ENCODE data around the gene CEP250. TPM values are rescaled to one million over a fixed set of nuclear protein-coding genes. Genes with fewer than 3 reads are reported as not detected.

Gene CEP250
- total and polyA plus RNA-seq, 2 experiments from 2014 or later, result 15.5 to 21.7 TPM

DNA sequence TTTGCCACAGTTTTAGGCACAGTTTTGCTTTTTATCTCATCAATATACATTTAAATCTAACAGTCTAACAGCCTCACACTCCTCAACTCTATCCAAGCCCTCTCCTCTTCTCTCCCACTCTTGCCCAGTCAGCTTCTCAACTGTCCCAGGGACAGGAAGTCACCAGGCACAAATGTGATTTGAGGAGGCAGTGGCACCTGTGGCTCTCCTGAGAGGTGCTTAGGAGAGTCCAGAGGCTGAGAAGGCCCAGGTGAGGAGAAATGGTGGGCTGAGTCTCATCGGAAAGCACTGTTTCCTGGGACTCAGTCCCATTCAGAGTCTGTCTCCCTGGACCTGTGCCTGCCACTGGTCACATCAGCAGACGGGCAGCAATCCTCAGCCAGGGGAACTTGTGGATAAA is 22.1 kb upstream of the CEP250 start:
- in situ Hi-C loops (cut with MboI), result no loop called here
- H3K36me3 ChIP-seq (ENCODE audit: low read depth), result no peaks in the 10 kb centered on the region
- no peak overlapping the region for H3K27ac ChIP-seq
- H3K9ac ChIP-seq, result no peak overlapping the region
- H3K9me3 ChIP-seq (ENCODE audit: low read depth), result no peaks in the 10 kb centered on the region
- H3K4me2 ChIP-seq (ENCODE audit: unreplicated experiment), result no peak overlapping the region
- DNase-seq, result no peak
- H3K27me3 ChIP-seq (replicated peaks; ENCODE audit: insufficient read depth), result no peaks in the 10 kb centered on the region
- peaks cover 7% of the 10 kb centered on the region for H3K4me1 ChIP-seq (ENCODE audit: insufficient read depth)
- H3F3A ChIP-seq (ENCODE audit: insufficient read depth), result no peaks in the 10 kb centered on the region
- 64 to 77% methylated on average over 2 of the region's 2 CpGs for WGBS, 2 experiments (ENCODE audit: low coverage in 1 of 2, low lambda C conversion rate in 2 of 2, missing lambda C conversion rate in 2 of 2)
- no peaks in the 10 kb centered on the region for H3K9me2 ChIP-seq (ENCODE audit: insufficient read depth)
- no peaks in the 10 kb centered on the region for H4K20me1 ChIP-seq (ENCODE audit: insufficient read depth)
- no peaks in the 10 kb centered on the region for H3K79me2 ChIP-seq (ENCODE audit: insufficient read depth)
- H2AFZ ChIP-seq, result no peak overlapping the region
- H3K4me3 ChIP-seq, result no peak overlapping the region
- TF ChIP-seq EZH2 (IDR thresholded peaks at IDR 0.05; ENCODE audit: insufficient read depth, poor library complexity, severe bottlenecking) (no peak), EZH2phosphoT487 (IDR thresholded peaks at IDR 0.05; ENCODE audit: insufficient read depth, low read depth) (no peak)

DNA sequence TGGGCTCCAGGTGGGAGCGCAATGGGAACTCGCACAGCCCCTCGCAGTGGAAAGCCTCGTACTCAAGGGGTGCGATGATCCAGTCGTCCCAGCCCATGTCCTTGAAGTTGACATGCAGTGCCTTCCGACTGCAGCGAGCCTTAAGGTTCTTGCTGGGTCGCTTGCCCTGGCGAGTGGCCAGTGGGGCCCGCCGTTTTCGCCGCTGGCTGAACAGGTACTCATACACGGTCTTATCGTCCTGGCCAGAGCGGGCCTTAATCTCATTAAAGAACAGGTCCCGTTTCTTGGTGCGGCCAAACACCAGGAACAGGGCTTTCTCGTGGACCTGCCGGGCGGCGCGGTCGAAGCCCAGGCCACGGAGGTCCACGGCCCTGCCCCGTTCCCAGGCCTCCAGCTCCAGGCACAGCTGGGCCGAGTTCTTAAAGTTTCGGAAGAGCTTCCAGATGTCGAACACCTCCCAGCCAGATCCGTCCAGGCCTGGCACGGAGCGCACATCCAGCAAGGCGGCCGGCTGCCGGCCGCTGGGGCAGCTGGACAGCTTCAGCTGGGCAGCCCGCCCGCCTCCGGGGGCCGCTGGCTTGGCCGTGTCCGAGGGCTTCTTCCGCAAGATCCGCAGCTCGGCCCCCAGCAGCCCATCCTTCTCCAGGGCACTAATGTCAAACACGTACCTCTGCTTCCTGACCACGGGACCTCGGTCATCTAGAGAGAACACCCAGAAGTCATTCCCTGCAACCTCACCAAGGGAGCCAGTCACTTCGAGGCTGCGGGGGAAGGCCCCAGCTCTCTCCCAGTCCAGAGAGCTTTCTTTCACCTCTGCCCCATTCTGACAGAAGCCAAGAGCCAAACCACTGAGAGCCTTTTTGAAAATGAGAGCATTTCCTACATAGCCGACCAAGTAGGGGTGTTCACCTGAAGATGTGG is 21.1 kb upstream of the CEP250 start:
- peak; percentile 14 for DNase-seq
- Histone ChIP-seq H3K4me1 (ENCODE audit: insufficient read depth) (peaks cover 12% of the 10 kb centered on the region), H3K27ac (no peak overlapping the region), H3K27me3 (replicated peaks; ENCODE audit: insufficient read depth) (no peaks in the 10 kb centered on the region), H3K9me2 (ENCODE audit: insufficient read depth) (no peaks in the 10 kb centered on the region), H3K4me2 (ENCODE audit: unreplicated experiment) (no peak overlapping the region), H3K36me3 (ENCODE audit: low read depth) (no peaks in the 10 kb centered on the region), H3F3A (ENCODE audit: insufficient read depth) (no peaks in the 10 kb centered on the region), H2AFZ (peak overlapping the region; percentile 48), H3K79me2 (ENCODE audit: insufficient read depth) (no peaks in the 10 kb centered on the region), H3K4me3 (no peak overlapping the region), H4K20me1 (ENCODE audit: insufficient read depth) (no peaks in the 10 kb centered on the region), H3K9me3 (ENCODE audit: low read depth) (no peaks in the 10 kb centered on the region), H3K9ac (no peak overlapping the region)
- in situ Hi-C loops (cut with MboI), result loop anchor here (5.0 kb wide), 1 partner anchor 132 kb away; no protein-coding TSS in a partner anchor
- 63 to 70% methylated on average over 41 to 52 of the region's 53 CpGs for WGBS, 2 experiments (ENCODE audit: low coverage in 1 of 2, low lambda C conversion rate in 2 of 2, missing lambda C conversion rate in 2 of 2)
- TF ChIP-seq EZH2phosphoT487 (IDR thresholded peaks at IDR 0.05; ENCODE audit: insufficient read depth, low read depth) (no peak), EZH2 (IDR thresholded peaks at IDR 0.05; ENCODE audit: insufficient read depth, poor library complexity, severe bottlenecking) (no peak)

DNA sequence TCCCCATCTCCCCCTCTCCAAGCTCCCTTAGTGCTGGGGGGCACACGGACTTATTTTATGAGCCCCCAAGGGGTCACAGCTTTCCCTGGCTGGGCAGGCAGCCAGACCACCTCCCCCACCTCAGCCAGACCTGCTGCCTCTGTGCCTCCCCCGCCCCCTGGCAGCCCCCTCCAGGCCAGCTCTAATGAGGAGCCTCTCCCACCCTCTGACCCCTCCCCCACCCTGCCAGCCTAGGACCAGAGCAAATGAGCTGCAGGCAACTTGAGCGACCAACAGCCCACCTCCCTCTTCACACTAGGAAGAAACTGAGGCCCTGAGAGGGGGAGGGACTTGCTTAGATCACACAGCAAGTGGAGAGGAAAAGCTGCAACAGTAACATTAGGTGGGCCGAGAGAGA is 19.2 kb upstream of the CEP250 start:
- Histone ChIP-seq H4K20me1 (ENCODE audit: insufficient read depth) (no peaks in the 10 kb centered on the region), H3K79me2 (ENCODE audit: insufficient read depth) (no peaks in the 10 kb centered on the region), H3K4me1 (ENCODE audit: insufficient read depth) (peaks cover 12% of the 10 kb centered on the region), H3K27me3 (replicated peaks; ENCODE audit: insufficient read depth) (no peaks in the 10 kb centered on the region), H3K27ac (no peak overlapping the region), H3K4me3 (no peak overlapping the region), H3K9me3 (ENCODE audit: low read depth) (no peaks in the 10 kb centered on the region), H3K9ac (no peak overlapping the region), H3K36me3 (ENCODE audit: low read depth) (no peaks in the 10 kb centered on the region), H3F3A (ENCODE audit: insufficient read depth) (no peaks in the 10 kb centered on the region), H3K9me2 (ENCODE audit: insufficient read depth) (no peaks in the 10 kb centered on the region), H2AFZ (no peak overlapping the region), H3K4me2 (ENCODE audit: unreplicated experiment) (no peak overlapping the region)
- in situ Hi-C loops (cut with MboI), result loop anchor here (5.0 kb wide), 1 partner anchor 134 kb away; no protein-coding TSS in a partner anchor
- TF ChIP-seq EZH2 (IDR thresholded peaks at IDR 0.05; ENCODE audit: insufficient read depth, poor library complexity, severe bottlenecking) (no peak), EZH2phosphoT487 (IDR thresholded peaks at IDR 0.05; ENCODE audit: insufficient read depth, low read depth) (no peak)
- no peak for DNase-seq
- WGBS, 2 experiments (ENCODE audit: low coverage in 1 of 2, low lambda C conversion rate in 2 of 2, missing lambda C conversion rate in 2 of 2), result 66 to 73% methylated on average over 4 of the region's 4 CpGs

DNA sequence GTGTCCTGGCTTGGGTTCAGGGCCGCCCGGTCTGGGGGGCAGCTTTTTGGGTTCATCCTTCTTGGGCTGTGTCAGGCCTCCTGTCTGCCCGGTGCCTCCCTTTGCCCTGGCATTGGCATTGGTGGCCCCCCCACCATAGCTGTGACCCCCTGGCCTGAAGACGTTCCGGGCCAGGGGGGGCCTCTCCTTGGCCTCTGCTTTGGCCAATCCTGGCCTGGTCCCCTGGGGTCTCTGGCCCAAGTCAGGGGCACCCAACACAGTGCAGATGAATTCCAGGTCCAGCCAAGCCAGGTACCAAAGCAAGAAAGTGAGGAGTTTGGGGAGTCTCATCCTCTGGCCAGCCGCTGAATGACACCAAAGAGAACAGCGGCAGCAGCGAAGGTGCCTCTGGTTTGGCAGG is 17.8 kb upstream of the CEP250 start:
- Histone ChIP-seq H2AFZ (peak overlapping the region; percentile 69; the same call in 1 of the 2 replicates), H4K20me1 (ENCODE audit: insufficient read depth) (no peaks in the 10 kb centered on the region), H3K4me3 (no peak overlapping the region), H3K4me1 (ENCODE audit: insufficient read depth) (peaks cover 15% of the 10 kb centered on the region), H3K79me2 (ENCODE audit: insufficient read depth) (no peaks in the 10 kb centered on the region), H3K9me2 (ENCODE audit: insufficient read depth) (no peaks in the 10 kb centered on the region), H3K36me3 (ENCODE audit: low read depth) (no peaks in the 10 kb centered on the region), H3K27me3 (replicated peaks; ENCODE audit: insufficient read depth) (no peaks in the 10 kb centered on the region), H3F3A (ENCODE audit: insufficient read depth) (no peaks in the 10 kb centered on the region; the same call in 1 of the 2 replicates), H3K9me3 (ENCODE audit: low read depth) (no peaks in the 10 kb centered on the region), H3K27ac (no peak overlapping the region), H3K4me2 (ENCODE audit: unreplicated experiment) (peak overlapping the region; percentile 78), H3K9ac (peak overlapping the region; percentile 17; the same call in 1 of the 2 replicates)
- in situ Hi-C loops (cut with MboI), result loop anchor here (5.0 kb wide), 1 partner anchor 135 kb away; no protein-coding TSS in a partner anchor
- WGBS, 2 experiments (ENCODE audit: low coverage in 1 of 2, low lambda C conversion rate in 2 of 2, missing lambda C conversion rate in 2 of 2), result 76% methylated on average over 8 of the region's 8 CpGs
- TF ChIP-seq EZH2 (IDR thresholded peaks at IDR 0.05; ENCODE audit: insufficient read depth, poor library complexity, severe bottlenecking), result no peak
- no peak for DNase-seq

Data from GM23248 (cell line).